Measurements from ENCODE around the gene SFMBT1.
"Not testable (repeated sequence)": the region's sequence is repeated elsewhere in the genome, so short reads cannot be mapped to it uniquely, and the experiment has no call there.

Gene SFMBT1

DNA sequence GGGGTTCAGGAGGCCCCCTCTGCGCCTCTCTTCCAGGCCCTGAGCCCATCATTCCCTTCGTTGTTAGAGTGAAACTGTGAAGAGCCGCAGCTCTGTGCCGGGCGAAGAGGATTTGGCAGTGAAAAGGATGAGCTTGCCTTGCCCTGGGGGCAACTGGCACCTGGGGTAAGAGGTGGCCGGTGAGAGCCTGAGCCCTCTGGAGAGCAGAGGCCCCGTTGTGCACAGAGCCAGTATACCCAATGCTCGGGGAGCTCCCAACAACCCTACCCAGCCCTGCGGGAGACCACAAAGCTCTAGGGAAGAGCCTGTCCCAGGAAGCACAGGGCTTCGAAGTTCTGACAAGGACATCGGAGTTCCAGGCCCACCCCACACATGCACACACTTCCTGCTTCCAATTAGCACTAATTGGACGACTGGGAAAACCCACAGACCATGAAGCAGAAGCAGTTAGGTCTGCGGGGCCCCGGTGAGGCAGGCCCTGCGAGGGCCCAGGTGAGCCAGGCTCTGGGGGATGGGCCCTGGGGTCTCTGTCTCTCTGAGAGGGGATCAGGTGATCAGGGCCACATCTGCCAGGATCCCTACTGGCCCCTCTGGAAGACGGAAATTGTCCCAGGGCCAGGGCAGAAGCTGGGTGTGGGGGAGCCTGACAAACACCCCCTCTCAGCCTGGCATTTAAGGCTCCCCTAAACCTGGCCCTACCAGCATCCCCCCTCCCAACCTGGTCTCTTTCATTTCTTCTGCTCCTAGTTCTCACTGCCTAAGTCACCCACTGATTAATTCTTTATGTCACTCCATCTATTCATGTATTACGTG is 27.9 kb upstream of the SFMBT1 start:
- DNase-seq, result no peak

DNA sequence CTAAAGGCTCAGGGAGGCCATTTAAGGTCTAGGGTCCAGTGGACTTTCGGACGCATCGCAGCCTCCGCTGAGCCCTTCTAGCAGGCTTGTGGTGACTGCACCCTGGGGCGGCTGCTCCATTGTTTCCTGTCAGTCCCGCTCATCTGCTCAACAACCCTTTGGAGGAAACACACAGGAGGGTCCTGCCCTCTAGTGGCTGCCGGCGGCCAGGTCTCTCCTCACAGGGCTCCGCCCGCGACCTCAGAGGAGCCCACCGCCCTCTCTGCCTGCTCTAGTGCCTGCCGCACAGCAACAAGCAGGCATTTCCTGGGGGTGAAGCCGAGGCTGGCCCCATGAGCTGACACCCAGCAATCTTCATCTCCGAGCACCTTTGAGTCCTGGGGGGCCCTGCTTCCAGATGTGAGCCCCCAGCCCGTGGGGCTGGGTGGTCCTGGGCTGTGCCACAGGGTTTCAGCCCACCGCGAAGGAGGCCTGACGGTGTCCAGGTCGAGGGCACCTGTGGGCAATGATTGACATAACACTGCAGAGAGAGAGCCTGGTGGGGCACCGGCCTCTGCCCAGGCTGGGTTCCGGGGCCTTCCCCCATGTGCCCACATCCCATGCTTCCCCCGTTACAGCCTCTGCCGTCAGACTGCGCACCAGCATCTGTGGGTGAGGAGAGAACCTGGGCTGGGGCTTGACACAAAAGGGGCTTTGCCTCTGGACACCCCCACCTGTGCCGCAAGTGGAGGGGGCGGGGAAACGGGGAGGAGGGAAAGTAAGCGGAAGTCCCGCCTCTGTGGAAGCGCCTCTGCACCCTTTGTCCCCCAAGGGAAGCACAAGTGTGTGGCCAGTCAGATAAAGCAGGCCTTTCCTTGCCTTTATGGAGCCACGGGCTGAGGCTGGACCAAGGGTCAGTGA is 27.0 kb upstream of the SFMBT1 start:
- peak; percentile 72 for DNase-seq

DNA sequence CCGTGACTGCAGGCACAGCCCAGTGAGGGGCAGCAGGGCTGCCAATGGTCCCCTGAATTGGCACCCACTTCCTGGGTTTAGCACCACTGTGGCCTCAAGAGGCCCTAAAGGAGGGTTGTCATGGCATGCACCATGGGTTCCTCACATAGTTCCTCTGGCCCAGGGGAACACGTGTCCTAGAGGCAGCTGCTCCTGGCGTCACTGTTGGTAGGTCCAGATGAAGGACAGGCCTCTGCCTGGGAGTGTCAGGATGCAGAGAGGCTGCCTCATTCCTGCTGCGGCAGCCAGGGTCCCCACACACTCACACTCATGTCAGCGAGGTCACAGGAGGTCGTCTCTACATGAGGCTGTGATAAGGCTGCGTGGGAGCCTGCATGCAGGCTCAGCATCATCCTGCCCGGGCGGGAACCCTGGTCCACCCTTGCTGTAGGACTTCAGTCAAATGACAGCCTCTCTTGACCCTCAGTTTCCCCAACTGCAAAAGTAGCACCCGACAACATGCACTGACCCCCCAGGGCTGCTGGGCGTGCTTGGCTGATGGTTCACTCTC is 26.1 kb upstream of the SFMBT1 start:
- DNase-seq, result no peak

DNA sequence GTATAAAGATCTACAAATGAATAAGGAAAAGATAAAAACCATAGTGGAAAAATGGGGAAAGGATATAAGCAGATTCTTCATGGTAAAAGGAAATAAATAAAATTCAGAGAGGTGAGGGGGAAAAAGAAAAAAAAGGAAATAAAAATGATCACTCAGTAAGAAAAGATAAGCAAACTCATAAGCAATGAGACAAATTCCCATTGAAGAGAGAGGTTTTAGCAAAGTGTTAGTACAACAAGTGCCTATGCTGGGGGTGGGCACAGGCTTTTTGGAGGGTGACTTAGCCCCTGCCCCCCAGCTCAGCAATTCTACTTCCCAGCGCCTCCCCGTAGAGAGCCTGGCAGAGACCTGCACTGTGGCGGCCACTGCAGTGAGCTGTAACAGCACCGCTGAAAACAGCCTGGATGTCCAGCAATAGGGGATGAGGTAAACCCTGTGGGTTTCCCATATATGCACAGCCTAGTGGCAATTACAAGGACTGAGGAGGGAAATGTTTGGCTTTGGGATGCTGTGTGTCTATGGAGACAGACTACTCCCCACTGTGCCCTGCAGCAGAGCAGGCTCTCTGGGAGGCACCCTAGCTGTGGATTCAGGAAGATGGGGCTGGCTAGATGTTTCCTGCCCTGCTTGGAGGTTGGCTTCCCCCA is 23.7 kb upstream of the SFMBT1 start:
- DNase-seq, result no peak

DNA sequence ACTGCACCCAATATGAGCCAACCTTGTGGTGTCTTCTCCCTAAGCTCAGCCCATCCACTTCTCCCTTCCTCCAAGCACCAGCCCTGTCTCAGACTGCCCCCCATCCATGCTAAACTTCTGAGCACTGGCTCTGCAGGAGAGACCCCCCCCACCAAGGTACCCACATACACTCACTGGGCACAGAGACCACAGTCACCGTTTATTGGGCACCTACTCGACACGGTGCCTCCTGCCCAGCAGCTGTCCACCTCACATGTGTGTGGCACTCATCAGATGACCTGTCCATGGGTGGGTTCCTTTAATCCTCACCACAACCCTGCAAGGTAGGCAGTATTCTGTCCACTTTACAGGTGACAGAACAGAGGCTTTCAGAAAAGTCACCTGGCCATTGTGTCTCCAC is 22.3 kb upstream of the SFMBT1 start:
- DNase-seq, result no peak

DNA sequence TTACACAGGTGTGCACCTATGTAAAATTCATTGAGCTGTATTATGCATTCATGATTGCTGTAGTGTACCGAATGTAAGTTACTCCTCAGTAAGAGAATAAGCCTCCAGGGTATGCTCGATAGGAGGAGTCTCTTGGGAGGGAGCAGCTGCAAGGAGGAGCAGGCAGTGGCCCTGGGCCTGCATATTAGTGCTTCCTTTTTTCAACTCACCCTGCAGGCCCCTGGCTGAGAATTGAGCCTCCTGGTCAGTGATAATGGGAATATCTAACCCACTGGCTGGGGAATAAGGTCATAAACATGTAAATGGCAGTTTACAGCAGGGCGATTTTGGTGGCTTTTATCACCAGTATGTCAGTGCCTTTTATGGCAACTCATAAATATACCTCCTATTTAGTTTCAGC is 21.7 kb upstream of the SFMBT1 start:
- DNase-seq, result no peak

DNA sequence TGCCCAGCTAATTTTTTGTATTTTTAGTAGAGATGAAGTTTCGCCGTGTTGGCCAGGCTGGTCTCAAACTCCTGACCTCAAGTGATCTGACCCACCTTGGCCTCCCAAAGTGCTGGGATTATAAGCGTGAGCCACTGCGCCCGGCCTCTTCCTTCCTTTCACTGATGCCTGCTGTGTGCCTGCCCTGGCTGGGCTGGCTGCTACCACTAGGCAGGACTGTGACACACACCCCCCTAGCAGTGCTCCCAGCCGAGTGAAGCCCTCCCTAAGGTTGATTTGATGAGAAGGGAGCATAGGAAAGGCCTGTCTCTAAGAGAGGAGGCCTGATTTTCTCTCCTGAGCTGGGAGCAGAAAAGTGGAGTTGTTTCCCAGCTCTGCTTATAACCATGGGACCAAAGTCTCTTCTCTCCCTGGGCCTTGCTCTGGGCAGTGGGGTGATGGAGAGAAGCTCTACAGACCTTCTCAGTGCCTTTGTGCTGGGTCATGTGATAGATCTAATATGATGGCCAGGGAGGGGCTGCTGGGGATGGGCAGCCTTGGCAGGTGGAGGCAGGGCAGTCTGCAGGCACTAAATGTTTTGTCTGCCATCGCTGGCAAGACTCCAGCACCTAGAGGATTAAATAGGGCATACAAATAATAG is 20.1 kb upstream of the SFMBT1 start:
- DNase-seq, result no peak

DNA sequence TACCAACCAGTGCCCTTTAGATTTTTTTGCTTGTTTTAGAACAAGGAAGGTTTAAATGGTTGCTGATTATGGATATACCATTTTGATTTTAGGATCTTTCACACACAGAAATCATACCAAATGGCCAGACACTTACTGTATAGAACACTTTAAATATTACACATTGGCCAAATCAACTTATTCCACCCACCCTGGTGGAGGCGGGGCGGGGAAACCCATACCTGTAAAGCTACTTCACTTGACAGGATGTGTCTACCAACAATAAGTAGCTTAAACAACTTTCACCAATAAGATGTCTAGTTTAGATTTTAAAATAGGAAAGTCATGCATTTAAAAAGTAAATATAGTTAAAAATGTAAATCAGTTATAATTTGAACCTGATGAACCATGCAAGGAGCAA is 17.0 kb upstream of the SFMBT1 start:
- no peak for DNase-seq

DNA sequence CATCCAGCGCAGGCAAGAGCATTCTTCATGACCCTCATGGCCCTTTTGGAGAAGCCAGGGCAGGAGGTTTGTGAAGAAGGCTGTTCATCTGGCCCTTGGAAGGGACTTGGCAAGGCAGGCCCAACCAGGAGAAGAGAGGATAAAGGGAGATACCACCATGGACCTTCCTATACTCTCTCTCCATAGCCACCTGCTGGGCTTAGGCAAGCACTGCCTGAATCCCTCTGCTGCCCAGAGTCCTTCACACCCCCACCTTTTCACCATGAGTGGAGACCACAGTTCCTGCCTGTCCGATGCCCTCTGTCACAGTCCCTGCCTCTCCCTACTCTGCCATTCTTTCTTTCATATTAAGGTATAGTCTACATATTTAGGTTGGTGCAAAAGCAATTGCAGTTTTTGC is 10.6 kb upstream of the SFMBT1 start:
- DNase-seq, result no peak

DNA sequence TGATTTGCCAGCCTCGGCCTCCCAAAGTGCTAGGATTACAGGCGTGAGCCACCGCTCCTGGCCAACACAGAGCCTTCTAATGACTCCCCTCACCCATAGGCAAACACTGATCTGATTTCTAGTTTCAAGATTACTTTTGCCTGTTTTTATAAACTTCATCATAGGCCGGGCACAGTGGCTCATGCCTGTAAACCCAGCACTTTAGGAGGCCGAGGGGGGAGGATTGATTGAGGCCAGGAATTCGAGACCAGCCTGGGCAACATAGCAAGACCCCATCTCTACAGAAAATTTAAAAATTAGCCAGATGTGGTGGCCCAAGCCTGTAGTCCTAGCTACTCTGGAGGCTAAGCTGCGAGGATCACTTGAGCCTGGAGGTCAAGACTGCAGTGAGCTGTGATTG is 8.4 kb upstream of the SFMBT1 start:
- DNase-seq, result not testable (repeated sequence)

DNA sequence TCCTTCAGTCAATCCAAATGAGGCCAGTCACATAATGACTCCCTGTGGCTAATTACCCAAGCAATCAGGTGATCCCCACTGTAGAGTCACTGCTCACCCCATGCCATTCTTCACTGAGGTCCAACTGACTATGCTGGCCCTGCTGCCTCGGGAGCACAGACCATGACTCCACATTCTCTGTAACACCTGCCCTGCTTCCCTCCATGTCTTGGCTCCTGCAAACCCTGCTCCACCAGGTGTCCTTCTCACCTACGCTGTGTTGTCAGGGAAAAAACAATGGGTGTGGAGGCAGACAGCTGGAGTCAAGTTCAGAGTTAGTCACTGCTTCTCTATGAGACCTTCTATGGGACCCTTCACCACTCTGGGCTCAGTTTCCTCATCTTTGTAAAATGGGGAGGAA is 6.1 kb upstream of the SFMBT1 start:
- no peak for DNase-seq

DNA sequence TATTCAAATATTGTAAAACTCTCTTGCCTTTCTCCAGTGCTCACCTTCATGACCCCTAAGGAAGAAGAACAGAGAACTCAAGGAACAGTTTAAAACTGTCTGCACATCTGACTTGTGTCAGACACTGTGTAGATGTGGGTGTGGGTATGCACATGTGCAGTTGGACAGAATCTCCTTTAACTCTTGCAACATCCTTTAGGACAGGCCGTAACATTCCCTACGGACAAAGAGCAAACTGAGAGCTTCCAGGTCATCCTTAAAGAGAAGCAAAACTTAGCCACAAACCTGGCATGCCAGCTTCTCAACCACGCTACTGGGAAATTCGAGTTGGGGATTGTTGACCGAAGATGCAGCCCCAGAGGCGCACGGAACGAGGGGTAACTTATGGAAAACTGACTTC is 4.1 kb upstream of the SFMBT1 start:
- no peak for DNase-seq

DNA sequence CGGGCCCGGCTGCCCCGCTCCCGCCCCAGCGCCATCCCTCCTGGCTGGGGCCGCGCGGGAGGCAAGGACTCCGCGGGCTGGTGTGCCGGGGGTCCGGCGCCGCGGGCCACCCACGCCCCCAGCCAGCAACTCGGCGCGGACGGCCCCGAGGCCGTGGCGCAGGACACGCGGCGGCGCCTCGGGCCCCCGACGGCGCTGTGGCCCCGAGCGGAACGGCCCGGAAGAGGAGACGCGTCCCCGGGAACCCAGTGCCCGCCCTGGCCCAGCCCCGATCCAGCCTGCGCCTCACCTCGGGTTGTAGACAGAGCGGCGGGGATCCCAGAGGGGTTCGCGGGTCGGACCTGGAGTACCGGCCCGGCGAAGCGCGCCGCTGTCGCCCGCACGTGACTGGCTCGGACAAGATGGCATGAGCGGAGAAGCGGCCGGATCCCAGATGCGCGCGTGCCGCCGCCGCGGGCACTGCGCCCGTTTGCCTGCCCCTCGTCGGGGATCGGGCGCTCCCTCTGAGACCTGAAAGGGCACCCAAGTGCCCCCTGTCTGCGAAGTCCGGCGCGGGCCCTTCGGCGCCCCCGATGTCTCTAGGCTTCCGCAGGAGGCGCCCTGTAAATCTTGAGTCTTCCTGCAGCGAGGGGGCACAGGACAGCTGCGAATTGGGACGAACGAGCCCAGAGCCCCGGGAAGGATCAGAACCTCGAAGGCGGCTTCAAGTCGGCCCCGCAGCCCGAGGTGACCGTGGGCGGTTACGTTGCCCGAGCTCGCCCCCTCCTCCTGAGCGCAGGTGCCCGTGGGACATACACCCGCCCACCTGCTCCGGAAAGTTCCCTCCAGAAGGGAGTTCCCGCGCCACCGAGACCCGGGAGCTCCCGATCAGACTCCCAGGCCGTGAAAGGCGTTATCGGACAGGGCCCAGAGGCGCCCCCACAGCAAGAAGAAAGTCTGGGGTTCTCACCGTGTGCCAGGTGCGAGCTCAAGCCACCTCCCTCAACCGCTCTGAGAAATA is 598 bp upstream of the SFMBT1 start:
- peak; percentile 26 for DNase-seq

DNA sequence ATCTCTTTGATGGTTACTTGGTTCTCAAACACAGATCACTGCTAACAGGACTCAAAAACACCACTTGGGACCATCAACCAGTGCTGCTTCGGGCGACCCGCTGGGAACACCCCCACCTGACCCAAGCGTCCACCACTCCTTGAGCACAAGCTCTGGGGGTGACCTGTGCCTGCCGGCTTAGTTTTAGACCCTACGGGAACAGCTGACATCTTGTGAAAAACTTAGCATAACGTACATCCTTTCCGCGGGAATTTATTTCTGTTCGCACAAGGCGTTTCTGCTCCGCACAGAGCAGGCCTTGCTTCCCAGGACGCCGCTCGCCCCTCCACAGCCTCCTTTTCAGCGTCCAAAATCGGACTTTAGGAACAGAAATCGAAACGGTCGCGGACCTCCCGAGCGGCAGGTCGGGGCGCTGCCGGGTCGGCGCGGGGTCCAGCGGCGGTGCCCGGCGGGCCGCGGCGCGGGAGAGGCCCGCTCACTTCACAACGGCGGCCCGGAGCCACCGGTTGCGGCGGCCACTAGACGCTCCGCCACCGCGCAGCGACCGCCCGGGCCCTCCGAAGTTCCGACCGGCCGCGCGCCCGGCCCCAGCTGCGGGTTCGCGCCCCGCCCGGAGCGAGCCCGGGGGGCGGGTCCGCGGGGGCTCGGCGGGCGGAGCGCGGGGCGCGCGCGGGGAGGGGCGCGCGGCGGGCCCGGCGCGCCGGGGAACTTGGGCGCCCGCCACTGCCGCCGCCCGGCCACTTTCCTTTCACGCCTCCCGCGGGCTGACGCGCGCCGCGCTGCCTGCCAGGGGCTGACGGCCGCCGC is 959 bp downstream of the SFMBT1 start:
- DNase-seq, result peak; percentile 49

DNA sequence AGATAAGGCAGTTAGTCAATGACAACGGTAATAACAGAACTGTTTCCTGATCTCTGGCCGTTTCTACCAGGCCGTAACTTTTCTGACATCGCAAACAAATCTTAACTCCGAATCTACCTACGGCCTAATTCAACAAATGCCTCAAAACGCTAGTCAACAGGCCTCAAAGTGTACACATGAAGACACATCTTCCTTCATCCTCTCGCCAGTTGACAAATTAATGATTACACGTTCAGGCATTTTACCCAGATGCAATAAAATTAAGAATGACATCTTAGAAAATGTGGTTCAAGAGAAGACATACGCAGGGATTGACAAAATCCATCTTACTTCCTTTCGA is 1.5 kb downstream of the SFMBT1 start:
- no peak for DNase-seq

DNA sequence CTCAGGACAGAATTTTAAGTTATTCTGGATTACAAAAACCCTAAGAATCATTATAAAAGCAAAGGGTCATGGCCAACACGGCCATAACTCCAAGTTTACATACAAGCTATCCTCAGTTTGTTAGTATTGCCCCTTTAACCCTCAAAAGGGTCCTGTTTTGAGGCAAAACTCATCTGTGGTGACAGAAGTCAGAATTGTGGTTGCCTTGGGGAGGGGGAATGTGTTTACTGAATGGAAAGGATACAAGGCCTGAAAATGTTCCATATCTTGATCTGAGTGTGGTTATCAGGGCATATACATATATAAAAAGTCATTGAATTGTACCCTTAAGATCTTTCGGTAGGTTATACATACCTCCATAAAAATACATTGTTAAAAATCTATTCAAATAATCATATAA is 2.1 kb downstream of the SFMBT1 start:
- DNase-seq, result no peak

DNA sequence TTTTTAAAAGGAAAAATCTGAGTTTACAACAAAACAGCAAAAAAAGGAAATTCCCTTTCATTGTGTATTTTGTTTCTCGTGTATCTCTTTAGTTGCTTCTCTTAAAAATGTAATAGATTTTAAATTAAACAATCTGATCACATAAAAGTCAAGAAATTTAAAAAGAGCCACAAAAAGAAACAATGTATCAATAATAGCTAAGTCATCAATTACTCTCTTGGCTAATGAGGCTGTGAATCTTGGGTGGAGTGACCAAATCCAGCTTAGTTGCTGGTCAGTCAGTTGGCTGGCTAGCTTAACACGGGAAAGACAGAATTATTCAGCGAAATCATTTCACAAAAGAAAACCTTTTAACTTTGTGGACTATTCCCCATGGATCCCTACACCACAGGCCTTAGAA is 3.2 kb downstream of the SFMBT1 start:
- DNase-seq, result no peak

DNA sequence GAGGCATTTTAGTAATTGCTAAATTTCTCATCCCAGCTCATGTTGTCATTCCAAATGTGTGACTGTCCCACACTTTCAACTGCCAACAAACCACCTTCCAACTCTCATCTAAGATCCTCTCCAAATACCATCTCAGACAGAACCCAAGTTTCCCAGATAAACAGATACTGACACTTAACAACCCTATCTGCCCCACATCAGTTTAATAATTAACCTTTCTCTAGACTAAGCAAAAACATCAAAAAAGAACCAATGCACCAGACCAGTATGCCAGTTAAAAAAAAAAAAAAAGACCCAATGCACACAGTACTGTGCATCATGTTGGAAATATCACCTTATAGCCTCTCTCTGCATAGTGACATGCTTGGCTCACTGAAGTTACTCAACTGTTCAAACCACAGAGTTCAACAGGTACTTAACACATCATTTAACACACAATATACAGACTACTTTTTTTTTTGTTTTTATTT is 5.5 kb downstream of the SFMBT1 start:
- DNase-seq, result peak; percentile 24

DNA sequence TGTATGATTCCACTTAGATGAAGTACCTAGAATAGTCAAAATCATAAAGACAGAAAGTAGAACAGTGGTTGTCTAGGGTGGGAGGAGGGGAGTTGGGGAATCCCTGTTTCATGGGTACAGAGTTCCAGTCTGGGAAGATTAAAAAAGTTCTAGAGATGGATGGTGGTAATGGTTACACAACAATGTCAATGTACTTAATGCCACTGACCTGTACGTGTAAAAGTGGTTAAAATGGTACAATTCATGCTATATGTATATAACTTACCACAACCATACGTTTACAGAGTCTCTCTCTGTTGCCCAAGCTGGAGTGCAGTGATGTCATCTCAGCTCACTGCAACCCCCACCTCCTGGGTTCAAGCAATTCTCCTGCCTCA is 6.5 kb downstream of the SFMBT1 start:
- DNase-seq, result no peak

DNA sequence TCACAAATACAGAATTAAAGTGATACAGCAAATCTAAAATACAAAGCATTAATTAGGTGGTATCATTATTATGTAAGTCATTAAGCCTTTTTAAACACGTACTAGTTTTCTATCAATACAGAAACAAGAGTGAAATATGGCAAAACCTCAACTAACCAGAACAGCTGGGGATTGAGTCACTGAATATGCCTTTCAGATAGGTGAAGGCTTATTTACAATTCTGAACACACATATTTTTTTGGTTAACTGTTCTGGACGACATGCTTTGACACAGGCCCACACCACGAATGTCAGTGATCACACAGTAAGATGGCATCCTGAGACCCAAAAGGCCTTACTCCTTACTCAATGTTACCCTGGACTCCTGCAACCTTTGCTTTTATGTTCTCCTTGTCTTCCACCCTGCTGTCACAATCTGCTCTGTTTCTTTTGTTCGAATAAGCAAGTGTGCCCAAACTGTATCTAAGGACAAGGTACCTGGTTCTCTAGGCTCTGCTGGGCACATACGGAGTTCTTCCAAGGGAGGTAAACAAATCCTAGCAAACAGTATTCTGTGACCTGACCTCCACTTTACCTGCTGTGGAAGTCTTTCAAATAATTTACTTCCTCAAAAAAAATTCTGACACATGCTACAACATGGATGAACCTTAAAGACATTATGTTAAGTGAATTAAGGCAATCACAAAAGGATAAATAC is 7.0 kb downstream of the SFMBT1 start:
- no peak for DNase-seq

Data from fibroblast of skin of right biceps (primary cell).